ENCODE results near the gene SLC25A21.

SLC25A21 gene

DNA sequence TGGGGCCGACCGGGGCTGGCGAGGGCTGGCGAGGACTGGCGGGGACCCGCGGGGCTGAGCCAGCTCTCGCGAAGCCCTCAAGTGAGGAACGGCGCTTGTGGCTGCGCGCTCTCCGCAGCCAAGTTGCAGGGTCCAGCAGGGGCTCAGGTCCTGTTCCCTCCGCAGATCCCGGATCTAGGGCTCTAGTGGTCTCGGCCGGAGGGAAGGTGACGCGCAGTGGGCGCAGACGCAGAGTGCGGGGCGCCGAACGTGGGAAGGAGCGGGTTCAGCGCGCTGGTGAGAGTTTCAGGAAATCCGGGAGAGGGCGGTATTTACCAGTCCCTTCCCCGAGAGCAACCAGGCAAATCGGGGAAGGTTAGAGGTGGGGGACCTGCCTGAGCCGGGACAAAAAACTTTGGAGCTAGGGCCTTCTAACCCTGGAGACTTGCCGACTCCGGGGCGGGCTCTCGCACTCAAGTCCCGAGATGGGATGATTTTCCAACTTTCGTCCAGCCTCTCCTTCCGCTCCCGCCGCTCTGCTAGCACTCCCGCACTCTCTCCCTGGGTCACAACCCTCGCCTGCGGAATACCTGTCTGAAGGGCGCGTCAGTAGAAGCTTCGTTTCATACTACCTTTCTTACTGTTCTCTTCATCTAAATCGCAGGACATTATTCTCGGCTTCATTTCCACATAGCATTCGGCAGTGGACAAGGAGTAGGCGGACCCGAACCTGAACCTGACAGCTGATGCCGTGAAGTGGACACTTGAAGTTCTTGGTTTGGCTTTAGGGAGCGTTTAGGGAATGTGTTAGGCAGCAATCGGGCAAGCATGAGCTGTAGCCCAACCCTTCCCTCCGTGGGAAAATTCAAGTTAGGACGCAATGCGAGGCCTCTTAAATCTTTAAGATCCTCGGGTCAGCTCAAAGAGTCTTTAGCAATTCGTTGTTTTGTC lies 524.3 kb downstream of the SLC25A21 start:
- DNase-seq (ENCODE audit: low read depth): no peak

DNA sequence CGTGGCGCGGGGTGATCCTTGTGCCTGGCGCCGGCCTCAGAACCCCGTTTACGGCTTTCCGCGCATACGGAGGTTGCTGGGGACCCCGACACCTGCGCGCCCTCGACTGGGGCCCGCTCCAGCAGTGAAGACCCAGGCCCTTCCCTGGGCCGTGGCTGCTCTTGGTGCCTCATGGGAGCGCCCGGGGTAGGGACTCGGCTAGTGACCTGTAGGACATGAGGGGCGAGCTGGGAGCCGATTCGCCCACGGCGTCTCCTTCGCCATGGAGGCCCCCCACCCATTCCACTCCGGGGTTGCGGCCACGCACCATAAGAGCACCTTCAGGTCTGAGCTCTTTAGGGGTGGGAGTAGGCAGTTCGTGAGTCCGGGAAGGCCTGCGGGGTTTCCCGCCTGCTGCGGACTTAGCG lies 525.0 kb downstream of the SLC25A21 start:
- DNase-seq (ENCODE audit: low read depth): no peak

DNA sequence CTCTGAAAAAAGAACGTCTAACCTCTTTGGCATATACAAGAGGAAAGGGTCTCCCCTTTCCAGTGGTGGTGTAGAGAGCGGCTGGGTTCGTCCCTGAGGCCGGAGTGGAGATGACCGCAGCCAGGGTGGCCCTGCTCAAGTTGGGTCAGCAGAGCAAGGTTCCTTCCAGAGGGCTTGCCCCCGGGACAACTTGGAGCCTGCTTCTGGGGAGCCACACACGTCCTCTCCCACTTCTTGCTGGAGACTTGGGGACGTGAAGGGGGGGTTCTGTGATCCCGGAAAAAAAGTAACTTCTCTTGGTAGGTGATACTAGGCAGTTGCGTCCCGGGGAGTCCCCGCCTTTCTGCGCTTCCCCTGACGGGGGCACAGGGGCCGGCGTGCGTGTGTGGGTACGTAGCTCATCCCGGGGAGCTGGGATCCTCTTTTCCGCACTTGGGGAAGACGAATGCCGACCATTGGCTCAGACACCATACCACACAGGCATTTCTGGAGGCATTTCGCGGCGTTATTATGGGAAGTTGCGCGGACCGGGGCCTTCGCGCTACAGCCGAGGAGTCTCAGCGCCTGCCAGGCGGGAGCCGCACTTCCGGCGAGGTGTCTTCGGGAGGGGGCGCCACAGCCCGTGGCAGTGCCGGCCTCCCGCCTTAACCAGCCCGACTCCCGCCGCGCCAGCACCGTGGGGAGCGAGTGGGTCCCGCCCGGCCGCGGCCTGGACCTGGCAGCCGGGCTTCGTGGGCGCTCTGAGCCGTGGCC lies 525.6 kb downstream of the SLC25A21 start:
- DNase-seq (ENCODE audit: low read depth): no peak

DNA sequence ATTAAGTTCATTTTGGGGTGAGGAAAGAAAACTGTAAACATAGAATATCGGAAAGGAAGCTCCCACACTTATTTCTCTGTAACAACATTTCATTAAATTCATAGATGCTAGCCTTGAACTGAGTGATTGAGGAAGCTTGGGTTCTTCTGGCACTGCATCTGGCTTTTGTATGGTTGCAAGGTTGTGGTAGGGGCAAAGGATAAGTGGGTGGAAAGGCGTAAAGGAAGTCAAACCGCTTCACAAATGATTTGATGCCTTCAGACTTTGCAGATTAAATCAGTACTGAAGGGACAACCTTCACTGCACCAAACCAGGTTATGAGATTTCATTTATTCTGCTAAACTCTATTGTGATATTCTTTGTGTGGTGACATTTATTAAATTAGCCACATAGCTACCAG lies 538.8 kb downstream of the SLC25A21 start:
- no peak for DNase-seq (ENCODE audit: low read depth)
